COR-L47 (cell line): ENCODE results near the gene AMPH.
"Not testable (repeated sequence)": the region's sequence is repeated elsewhere in the genome, so short reads cannot be mapped to it uniquely, and the experiment has no call there.

ENCODE experiments used
- DNase-seq: peaks from one replicate; lab custom pipeline; 2025; lab: John Stamatoyannopoulos, UW

The AMPH gene

DNA sequence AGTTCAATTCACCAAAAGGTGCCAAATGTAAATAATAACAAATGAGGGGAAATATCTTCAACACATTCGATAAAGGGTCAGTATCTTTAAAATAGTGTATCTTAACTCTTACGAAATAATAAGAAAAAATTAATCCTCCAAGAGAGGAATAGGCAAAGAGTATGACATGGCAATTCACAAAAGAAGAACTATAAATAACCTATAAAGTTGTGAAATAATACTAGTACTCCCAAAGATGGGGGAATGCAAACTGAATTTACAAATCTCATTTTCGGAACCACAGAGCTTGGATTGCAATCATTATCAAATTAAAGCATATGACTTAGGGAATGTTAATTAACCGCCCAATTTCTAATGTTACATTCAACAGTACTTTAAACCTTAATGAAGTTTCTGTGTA lies 279.6 kb downstream of the AMPH start:
- no peak for DNase-seq

DNA sequence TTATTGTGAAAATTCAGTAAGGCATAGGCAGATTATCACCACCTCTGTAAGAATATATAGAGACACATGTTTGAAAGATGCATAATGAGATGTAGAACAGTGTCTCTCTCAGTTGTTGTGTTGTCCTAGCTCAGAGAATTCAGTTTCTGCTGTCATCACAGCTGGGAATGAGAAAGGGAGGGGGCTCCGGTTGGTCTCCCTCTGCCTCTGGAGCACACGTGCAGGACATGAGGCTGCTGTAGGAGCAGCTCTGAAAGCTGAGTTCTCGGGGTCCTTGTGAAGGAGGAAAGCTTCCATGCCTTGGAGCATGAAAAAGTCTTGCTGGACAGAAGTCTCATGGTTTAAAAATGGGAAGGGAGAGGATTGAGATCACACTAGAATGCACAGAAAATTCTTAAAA lies 280.4 kb downstream of the AMPH start:
- DNase-seq, result not testable (repeated sequence)

DNA sequence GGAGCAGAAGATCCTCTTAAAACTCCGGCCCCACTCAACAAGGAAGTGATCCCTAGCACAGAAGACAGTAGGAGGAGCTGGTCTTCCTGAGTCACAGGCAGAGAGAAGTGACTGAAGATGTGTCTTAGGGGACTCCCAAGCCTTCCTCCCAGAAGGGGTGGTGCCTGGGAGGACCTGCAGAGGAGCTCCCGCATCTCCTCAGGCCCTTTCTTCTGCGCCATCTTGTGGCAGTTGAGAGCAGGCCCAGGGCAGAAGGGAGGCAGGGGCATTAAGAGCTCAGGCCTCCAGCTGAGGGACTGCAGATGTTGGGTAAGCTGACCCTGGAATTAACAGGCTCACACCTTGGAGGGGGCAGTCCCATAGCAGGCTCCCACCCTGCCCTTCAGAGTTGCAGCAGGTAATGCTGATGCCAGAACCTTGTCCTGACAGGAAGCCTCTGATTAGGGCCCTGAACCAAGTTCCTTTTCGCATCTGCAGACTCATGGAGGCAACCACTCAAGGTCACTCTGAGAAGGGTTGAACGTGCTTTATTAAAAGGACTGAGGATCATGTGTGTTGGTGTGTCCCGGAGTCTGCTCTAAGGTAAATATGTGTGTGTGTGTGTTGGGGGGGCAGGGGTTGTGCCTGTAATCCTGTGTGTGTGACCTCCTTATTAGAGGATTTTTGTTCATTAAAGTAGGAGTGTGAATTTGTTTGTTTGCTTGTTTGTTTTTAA lies 281.1 kb downstream of the AMPH start:
- DNase-seq, result not testable (repeated sequence)

DNA sequence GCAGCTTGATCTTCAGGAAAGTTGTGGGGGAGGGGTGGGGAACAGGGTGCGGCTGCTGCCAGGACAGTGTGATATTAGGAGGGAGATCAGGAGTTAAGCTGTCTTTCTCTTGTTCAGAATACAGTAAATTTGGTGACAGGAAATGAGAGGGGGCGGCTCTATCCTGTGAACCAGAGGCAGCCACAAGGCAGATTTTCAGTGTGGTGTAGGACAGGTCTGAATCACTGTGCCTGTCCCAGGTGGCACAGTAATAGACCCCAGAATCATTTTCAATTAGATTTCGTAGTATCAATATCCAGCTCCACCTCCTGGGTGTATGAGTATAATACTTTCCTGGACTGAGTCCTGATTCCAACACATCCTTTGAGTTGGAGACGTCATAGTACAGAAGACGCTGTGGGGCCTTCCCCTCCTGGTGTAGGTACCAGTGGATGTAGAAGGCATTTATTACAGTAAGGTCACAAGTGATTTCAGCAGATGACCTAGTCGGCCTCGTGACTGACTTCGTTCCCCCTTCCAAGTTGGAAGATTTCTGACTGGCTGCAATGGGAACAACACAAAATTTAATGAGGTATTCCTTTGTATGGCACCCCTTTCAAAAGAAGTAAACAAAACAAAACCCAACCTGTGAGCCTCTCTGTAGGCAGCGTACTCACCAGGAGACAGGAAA lies 281.9 kb downstream of the AMPH start:
- DNase-seq, result not testable (repeated sequence)

DNA sequence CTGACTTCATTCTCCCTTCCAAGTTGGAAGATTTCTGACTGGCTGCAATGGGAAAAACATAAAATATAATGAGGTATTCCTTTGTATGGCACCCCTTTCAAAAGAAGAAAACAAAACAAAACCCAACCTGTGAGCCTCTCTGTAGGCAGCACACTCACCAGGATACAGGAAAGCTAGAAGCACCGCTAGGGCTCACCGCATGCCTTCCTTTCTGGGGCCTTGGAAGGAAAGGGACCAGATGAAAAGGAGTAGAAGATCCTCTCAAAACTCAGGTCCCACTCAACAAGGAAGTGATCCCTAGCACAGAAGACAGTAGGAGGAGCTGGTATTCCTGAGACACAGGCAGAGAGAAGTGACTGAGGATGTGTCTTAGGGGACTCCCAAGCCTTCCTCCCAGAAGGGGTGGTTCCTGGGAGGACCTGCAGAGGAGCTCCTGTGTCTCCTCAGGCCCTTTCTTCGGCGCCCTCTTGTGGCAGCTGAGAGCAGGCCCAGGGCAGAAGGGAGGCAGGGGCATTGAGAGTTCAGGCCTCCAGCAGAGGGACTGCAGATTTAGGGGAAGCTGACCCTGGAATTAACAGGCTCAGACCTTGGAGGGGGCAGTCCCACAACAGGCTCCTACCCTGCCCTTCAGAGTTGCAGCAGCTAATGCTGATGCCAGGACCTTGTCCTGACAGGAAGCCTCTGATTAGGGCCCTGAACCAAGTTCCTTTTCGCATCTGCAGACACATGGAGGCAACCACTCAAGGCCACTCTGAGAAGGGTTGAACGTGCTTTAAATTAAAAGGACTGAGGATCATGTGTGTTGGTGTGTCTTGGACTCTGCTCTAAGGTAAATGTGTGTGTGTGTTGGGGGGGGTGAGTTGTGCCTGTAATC lies 285.6 kb downstream of the AMPH start:
- peak; percentile 47 for DNase-seq

DNA sequence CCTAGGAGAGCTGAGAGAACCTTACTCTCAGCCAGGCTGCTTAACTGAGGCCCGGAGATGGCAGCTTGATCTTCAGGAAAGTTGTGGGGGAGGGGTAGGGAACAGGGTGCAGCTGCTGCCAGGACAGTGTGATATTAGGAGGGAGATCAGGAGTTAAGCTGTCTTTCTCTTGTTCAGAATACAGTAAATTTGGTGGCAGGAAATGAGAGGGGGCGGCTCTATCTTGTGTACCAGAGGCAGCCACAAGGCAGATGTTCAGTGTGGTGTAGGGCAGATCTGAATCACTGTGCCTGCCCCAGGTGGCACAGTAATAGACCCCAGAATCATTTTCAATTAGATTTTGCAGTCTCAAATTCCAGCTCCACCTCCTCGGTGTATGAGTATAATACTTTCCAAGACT lies 286.4 kb downstream of the AMPH start:
- DNase-seq, result not testable (repeated sequence)

DNA sequence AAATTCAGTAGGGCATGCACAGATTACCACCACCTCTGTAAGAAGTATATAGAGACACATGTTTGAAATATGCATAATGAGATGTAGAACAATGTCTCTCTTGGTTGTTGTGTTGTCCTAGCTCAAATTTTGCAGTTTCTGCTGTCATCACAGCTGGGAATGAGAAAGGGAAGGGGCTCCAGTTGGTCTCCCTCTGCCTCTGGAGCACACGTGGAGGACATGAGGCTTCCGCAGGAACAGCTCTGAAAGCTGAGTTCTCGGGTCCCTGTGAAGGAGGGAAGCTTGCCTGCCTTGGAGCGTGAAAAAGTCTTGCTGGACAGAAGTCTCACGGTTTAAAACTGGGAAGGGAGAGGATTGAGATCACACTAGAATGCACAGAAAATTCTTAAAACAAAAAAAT lies 289.0 kb downstream of the AMPH start:
- DNase-seq, result not testable (repeated sequence)

DNA sequence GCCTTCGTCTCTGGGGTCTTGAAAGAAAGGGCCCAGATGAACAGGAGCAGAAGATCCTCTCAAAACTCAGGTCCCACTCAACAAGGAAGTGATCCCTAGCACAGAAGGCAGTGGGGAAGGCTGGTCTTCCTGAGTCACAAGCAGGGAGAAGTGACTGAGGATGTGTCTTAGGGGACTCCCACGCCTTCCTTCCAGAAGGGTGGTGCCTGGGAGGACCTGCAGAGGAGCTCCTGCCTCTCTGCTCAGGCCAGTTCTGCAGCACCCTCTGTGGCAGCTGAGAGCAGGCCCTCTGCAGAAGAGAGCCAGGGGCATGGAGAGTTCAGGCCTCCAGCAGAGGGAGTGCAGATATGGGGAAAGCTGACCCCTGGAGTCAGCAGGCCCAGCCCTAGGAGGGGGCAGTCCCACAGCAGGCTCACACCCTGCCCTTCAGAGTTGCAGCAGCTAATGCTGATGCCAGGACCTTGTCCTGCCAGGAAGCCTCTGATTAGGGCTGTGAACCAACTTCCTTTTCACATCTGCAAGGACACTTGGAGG lies 289.9 kb downstream of the AMPH start:
- not testable (repeated sequence) for DNase-seq

DNA sequence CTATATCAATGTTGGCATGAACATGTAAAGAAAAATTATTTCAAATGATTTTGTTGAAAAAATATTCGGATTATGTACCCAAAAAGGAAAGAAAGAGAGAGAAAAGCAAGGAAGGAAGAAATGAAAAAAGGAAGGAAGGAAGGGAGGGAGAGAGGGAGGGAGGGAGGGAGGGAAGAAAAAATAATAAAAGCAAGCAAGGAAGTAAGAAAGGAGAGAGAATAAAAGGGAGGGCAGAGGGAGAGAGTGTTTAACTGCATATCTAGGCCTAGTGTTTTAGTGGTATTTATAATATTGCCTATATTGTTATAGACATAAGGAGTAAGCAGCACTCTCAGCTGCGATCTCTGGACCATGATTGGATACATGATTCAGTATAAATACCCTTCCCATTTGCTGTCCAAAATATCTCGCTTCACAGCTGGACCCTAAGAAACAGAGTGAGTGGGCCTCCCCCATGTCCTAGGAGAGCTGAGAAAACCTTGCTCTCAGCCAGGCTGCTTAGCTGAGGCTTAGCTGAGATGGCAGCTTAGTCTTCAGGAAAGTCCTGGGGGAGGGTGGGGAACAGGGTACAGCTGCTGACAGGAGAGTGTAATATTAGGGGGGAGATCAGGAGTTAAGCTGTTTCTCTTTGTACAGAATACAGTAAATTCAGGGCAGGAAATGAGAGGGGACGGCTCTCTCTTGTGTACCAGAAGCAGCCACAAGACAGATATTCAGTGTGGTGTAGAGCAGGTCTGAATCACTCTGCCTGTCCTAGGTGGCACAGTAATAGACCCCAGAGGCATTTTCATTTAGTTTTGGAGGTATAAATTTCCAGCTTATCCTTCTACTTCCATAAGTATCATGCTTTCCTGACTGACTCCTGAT lies 291.0 kb downstream of the AMPH start:
- no peak for DNase-seq

DNA sequence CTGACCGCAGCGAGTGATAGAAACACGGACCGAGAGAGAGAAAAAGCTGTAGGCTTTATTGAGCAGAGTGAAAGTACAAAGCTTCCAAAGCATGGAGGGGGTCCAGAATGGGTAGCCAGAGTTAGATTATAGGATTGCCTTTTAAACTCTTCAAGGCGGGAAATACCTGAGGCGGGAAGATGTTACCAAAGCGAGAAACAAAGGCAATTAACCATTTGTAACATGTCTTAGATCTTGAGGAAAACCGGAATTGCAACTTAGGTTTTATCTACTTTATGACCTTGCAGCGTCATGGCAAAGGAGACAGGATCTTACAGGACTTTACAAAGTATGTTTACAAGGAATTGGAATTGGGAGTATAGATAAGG lies 295.0 kb downstream of the AMPH start:
- not testable (repeated sequence) for DNase-seq

DNA sequence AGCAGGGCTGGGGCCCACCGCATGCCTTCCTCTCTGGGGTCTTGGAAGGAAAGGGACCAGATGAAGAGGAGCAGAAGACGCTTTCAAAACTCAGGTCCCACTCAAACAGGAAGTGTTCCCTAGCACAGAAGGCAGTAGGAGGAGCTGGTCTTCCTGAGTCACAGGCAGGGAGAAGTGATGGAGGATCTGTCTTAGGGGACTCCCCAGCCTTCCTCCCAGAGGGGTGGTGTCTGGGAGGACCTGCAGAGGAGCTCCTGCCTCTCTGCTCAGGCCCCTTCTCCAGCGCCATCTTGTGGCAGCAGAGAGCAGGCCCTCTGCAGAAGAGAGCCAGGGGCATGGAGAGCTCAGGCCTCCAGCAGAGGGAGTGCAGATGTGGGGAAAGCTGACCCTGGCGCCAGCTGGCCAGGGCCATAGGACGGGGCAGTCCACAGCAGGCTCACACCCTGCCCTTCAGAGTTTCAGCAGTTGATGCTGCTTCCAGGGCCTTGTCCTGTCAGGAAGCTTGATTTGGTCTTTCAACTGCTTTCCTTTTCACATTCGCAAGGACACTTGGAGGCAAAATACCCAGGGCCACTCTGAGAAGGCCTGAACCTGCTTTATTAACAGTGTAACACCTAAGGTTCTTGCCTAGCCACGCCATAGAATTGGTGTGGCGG lies 295.6 kb downstream of the AMPH start:
- DNase-seq, result peak; percentile 65

DNA sequence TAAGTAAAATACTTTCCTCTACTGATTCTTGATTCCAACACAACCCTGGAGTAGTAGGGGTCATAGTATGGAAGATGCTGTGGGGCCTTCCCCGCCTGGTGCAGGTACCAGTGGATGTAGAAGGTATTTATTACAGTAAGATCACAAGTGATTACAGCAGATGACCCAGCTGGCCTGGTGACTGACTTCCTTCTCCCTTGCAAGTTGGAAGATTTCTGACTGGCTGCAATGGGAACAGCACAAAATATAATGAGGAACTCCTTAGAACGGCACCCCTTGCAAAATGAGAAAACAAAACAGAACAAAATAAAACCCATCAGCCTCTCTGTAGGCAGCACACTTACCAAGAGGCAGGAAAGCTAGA lies 296.1 kb downstream of the AMPH start:
- DNase-seq, result no peak

DNA sequence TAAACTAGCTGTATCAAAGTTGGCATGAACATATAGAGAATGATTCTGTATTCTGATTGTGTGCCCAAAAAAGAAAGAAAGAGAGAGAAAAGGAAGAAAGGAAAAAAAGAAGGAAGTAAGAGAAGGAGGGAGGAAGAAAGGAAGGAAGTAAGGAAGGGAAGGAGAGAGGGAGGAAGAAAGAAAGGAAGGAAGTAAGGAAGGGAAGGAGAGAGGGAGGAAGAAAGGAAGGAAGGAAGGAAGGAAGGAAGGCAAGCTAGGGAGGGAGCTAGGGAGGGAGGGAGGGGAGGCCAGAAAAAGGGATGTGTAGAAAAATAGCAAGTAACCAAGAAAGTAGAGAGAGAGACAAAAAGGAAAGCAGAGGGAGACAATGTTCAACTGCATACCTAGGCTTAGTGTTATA lies 297.0 kb downstream of the AMPH start:
- DNase-seq, result no peak
